H1 (cell line): Measurements from ENCODE around the gene OR2W1. TPM values are rescaled to one million over a fixed set of nuclear protein-coding genes. Genes with fewer than 3 reads are reported as not detected.

Experiments used
- CTCF ChIA-PET: fragments of 300-600 bp; sonication (Branson Sonifier 250); formaldehyde crosslinking; loops from one replicate; lab custom pipeline; 2021; ENCODE audit not compliant: partially characterized antibody; lab: Charles Lee
- POLR2A ChIA-PET: fragments of 300-600 bp; sonication (Branson Sonifier 250); formaldehyde crosslinking; loops from one replicate; lab custom pipeline; 2021; ENCODE audit warnings: inconsistent platforms; ENCODE audit not compliant: partially characterized antibody; lab: Charles Lee
- DNase-seq, 2 experiments: peaks; one replicate each; pipeline versions ENCODE4 v3.0.0 to v3.0.0-alpha.2; 2010 to 2022; ENCODE audit warnings: low spot score in 2 of 2, low read depth in 1 of 2, mixed read lengths in 1 of 2
- FAIRE-seq: peaks from 2 replicates; lab custom pipeline; 2011; peaks lifted over from hg19 to GRCh38; lab: Jason Lieb, UNC
- H2AFZ ChIP-seq: 2 replicates; pipeline ENCODE4 v1.8.1; 2012; ENCODE audit warnings: low read length, inconsistent platforms
- H2AK5ac ChIP-seq: 2 replicates; pipeline ENCODE4 v1.6.1; 2013; ENCODE audit warnings: low read depth, low read length
- H2BK120ac ChIP-seq: replicated peaks from 2 replicates; pipeline ENCODE3; 2013; ENCODE audit warnings: low read depth, low read length, inconsistent platforms
- H2BK12ac ChIP-seq: 2 replicates; pipeline ENCODE4 v1.6.1; 2013; ENCODE audit warnings: low read depth, low read length
- H2BK15ac ChIP-seq: 2 replicates; pipeline ENCODE4 v1.6.1; 2013; ENCODE audit warnings: low read length
- H2BK20ac ChIP-seq: 2 replicates; pipeline ENCODE4 v1.6.1; 2013; ENCODE audit warnings: low read length
- H2BK5ac ChIP-seq: 2 replicates; pipeline ENCODE4 v1.6.1; 2013; ENCODE audit warnings: low read depth, low read length
- H3K14ac ChIP-seq: 2 replicates; pipeline ENCODE4 v1.6.1; 2013; ENCODE audit warnings: inconsistent platforms; ENCODE audit not compliant: insufficient read length
- H3K18ac ChIP-seq: 2 replicates; pipeline ENCODE4 v1.6.1; 2013; ENCODE audit warnings: low read length; ENCODE audit errors: extremely low read depth
- H3K23ac ChIP-seq: 2 replicates; pipeline ENCODE4 v1.6.1; 2013; ENCODE audit warnings: inconsistent platforms; ENCODE audit not compliant: insufficient read length
- H3K23me2 ChIP-seq: 2 replicates; pipeline ENCODE4 v1.6.1; 2013; ENCODE audit warnings: low read depth, low read length
- H3K27ac ChIP-seq: 2 replicates; pipeline ENCODE4 v1.6.1; 2011; ENCODE audit warnings: low read depth, low read length, inconsistent platforms
- H3K27me3 ChIP-seq, 4 experiments: replicated peaks in 1 of 4; 1 replicate in 1 of 4; 2 replicates in 3 of 4; pipeline versions ENCODE4 v1.6.1 to v1.8.1; 2011 to 2013; ENCODE audit warnings: low read length in 3 of 4, mild to moderate bottlenecking in 3 of 4, inconsistent platforms in 2 of 4, mixed read lengths in 2 of 4, moderate library complexity in 1 of 4; ENCODE audit not compliant: control insufficient read depth in 3 of 4, insufficient read depth in 3 of 4; ENCODE audit errors: extremely low read depth in 1 of 4
- H3K36me3 ChIP-seq, 4 experiments: 2 replicates each; pipeline versions ENCODE4 v1.6.1 to v1.8.1; 2011 to 2013; ENCODE audit warnings: mild to moderate bottlenecking in 4 of 4, low read length in 3 of 4, moderate library complexity in 2 of 4, control low read depth in 1 of 4, inconsistent platforms in 1 of 4; ENCODE audit not compliant: insufficient read depth in 4 of 4, control insufficient read depth in 2 of 4
- H3K4ac ChIP-seq: replicated peaks from 2 replicates; pipeline ENCODE3; 2013; ENCODE audit warnings: low read length, low read depth, mixed read lengths, inconsistent platforms; ENCODE audit not compliant: insufficient read length
- H3K4me1 ChIP-seq, 4 experiments: replicated peaks in 1 of 4; 1 replicate in 1 of 4; 2 replicates in 3 of 4; pipeline versions ENCODE4 v1.6.1 to v1.8.1; 2011 to 2013; ENCODE audit warnings: low read length in 3 of 4, inconsistent platforms in 2 of 4, mixed read lengths in 1 of 4; ENCODE audit not compliant: insufficient read depth in 4 of 4, control insufficient read depth in 3 of 4
- H3K4me2 ChIP-seq, 2 experiments: 2 replicates each; pipeline versions ENCODE4 v1.6.1 to v1.8.1; 2011 to 2013; ENCODE audit warnings: low read depth in 2 of 2, low read length in 2 of 2, control low read depth in 1 of 2, inconsistent platforms in 1 of 2, mild to moderate bottlenecking in 1 of 2; ENCODE audit not compliant: insufficient read depth in 1 of 2
- H3K4me3 ChIP-seq, 4 experiments: fragments of 200-600, 300-600 bp in 1 of 4; sonication (generic), shearing (Covaris generic), sonication (Bioruptor Twin) in 1 of 4; 2 replicates each; pipeline versions ENCODE4 v1.5.1 to v1.8.1; 2011 to 2016; ENCODE audit warnings: low read length in 4 of 4, low read depth in 3 of 4, control low read depth in 2 of 4, inconsistent platforms in 2 of 4, mild to moderate bottlenecking in 2 of 4, mixed read lengths in 1 of 4, moderate library complexity in 1 of 4; ENCODE audit not compliant: insufficient read depth in 2 of 4; ENCODE audit errors: extremely low read depth in 1 of 4
- H3K56ac ChIP-seq: replicated peaks from 2 replicates; pipeline ENCODE3; 2013; ENCODE audit warnings: low read depth, mild to moderate bottlenecking, mixed read lengths, low read length, inconsistent platforms; ENCODE audit not compliant: insufficient read length
- H3K79me1 ChIP-seq: 2 replicates; pipeline ENCODE4 v1.6.1; 2013; ENCODE audit warnings: low read depth, low read length, control low read depth
- H3K79me2 ChIP-seq, 2 experiments: 2 replicates each; pipeline versions ENCODE4 v1.6.1 to v1.8.1; 2012 to 2013; ENCODE audit warnings: low read length in 2 of 2, mild to moderate bottlenecking in 2 of 2, inconsistent platforms in 1 of 2; ENCODE audit not compliant: insufficient read depth in 2 of 2, control insufficient read depth in 1 of 2
- H3K9ac ChIP-seq, 4 experiments: replicated peaks in 1 of 4; 1 replicate in 1 of 4; 2 replicates in 3 of 4; pipeline versions ENCODE4 v1.6.1 to v1.8.1; 2011 to 2013; ENCODE audit warnings: low read depth in 3 of 4, low read length in 3 of 4, control low read depth in 2 of 4, mild to moderate bottlenecking in 2 of 4, moderate library complexity in 2 of 4, inconsistent platforms in 1 of 4; ENCODE audit errors: extremely low read depth in 1 of 4
- H3K9me3 ChIP-seq, 2 experiments: 2 replicates each; pipeline versions ENCODE4 v1.6.1 to v1.8.1; 2012 to 2013; ENCODE audit warnings: mild to moderate bottlenecking in 2 of 2, moderate library complexity in 2 of 2, control low read depth in 1 of 2, inconsistent platforms in 1 of 2, low read depth in 1 of 2, low read length in 1 of 2, mixed read lengths in 1 of 2; ENCODE audit not compliant: insufficient read depth in 2 of 2
- H4K20me1 ChIP-seq, 2 experiments: replicated peaks in 1 of 2; 2 replicates each; pipeline versions ENCODE3 to v1.8.1; 2011 to 2013; ENCODE audit warnings: inconsistent platforms in 2 of 2, low read length in 2 of 2, mild to moderate bottlenecking in 1 of 2; ENCODE audit not compliant: insufficient read depth in 2 of 2, control insufficient read depth in 1 of 2
- H4K5ac ChIP-seq: 2 replicates; pipeline ENCODE4 v1.6.1; 2013; ENCODE audit warnings: low read length, low read depth, mixed read lengths, inconsistent platforms; ENCODE audit not compliant: insufficient read length
- H4K8ac ChIP-seq: 2 replicates; pipeline ENCODE4 v1.8.0; 2013; ENCODE audit warnings: mild to moderate bottlenecking, moderate library complexity, low read length, inconsistent platforms; ENCODE audit not compliant: insufficient read depth; ENCODE audit errors: extremely low read depth
- H4K91ac ChIP-seq: replicated peaks from 2 replicates; pipeline ENCODE3; 2013; ENCODE audit warnings: low read length, mixed read lengths, inconsistent platforms; ENCODE audit not compliant: insufficient read length
- ATF2 ChIP-seq: IDR thresholded peaks from 2 replicates; pipeline ENCODE4 v1.6.1; 2012; ENCODE audit warnings: low read length, inconsistent platforms
- CHD2 ChIP-seq: IDR thresholded peaks from 2 replicates; pipeline ENCODE4 v1.6.1; 2012; ENCODE audit warnings: low read length, improper control_type of control experiment
- GABPA ChIP-seq: IDR thresholded peaks from 2 replicates; pipeline ENCODE4 v1.6.1; 2011; ENCODE audit warnings: mild to moderate bottlenecking, low read length, moderate library complexity, borderline replicate concordance; ENCODE audit not compliant: insufficient read depth
- POU5F1 ChIP-seq: IDR thresholded peaks from 2 replicates; pipeline ENCODE4 v1.6.1; 2011; ENCODE audit warnings: low read depth, mild to moderate bottlenecking, low read length, moderate library complexity
- SAP30 ChIP-seq: fragments of 300-600 bp; sonication (generic); IDR thresholded peaks from 2 replicates; pipeline ENCODE4 v1.7.1; 2012; ENCODE audit warnings: low read length, moderate library complexity, mild to moderate bottlenecking, inconsistent platforms; ENCODE audit not compliant: insufficient read depth, insufficient replicate concordance
- SP1 ChIP-seq: IDR thresholded peaks from 2 replicates; pipeline ENCODE4 v1.6.1; 2011; ENCODE audit warnings: low read depth, low read length
- SUZ12 ChIP-seq: fragments of 200-600 bp; sonication (generic); IDR thresholded peaks from 2 replicates; pipeline ENCODE4 v1.6.1; 2012; ENCODE audit warnings: mild to moderate bottlenecking, inconsistent platforms, low read length, moderate library complexity, mixed read lengths
- TAF1 ChIP-seq: IDR thresholded peaks from 2 replicates; pipeline ENCODE4 v1.6.1; 2011; ENCODE audit warnings: mild to moderate bottlenecking, low read depth, low read length
- TEAD4 ChIP-seq: IDR thresholded peaks from 2 replicates; pipeline ENCODE4 v1.6.1; 2012; ENCODE audit warnings: low read depth, low read length, inconsistent platforms, mixed read lengths
- ZNF274 ChIP-seq: IDR thresholded peaks from 2 replicates; pipeline ENCODE4 v1.7.0; 2012; ENCODE audit warnings: low read length, borderline replicate concordance; ENCODE audit errors: extremely low read depth
- WGBS, 2 experiments: shearing (Covaris generic) in 1 of 2; methylation state at CpG; one replicate each; pipeline versions ENCODE4 v1.1.6 to v1.1.7; 2013 to 2015; ENCODE audit warnings: low lambda C conversion rate in 2 of 2, mixed read lengths in 2 of 2, inconsistent platforms in 1 of 2, low coverage in 1 of 2, missing lambda C conversion rate in 1 of 2; ENCODE audit not compliant: insufficient replicate concordance in 2 of 2, insufficient coverage in 1 of 2, insufficient read length in 1 of 2; ENCODE audit errors: extremely low coverage in 1 of 2, missing lambda C conversion rate in 1 of 2; 5-methylcytosine and 5-hydroxymethylcytosine counted together
- polyA plus RNA-seq, 7 experiments: library from polyadenylated mRNA; depleted of rRNA in 3 of 7; stranded (reverse) in 5 of 7; unstranded in 2 of 7; fragments of >200 nt in 5 of 7; fragments of 200-250 nt in 2 of 7; gene quantifications; 1 replicate in 5 of 7; 2 replicates in 1 of 7; 4 replicates in 1 of 7; pipeline versions ENCODE4 v1.2.1 to v1.2.3, GENCODE V29; 2011 to 2013; ENCODE audit warnings: missing spikeins in 2 of 7, mixed read lengths in 2 of 7
- total RNA-seq: library from RNA; stranded (reverse); fragmentation: NEBNext Ultra II Directional; extraction: Animal tissue kit (Norgen Biotek cat#: 25700); gene quantifications from 2 replicates; pipeline ENCODE4 v1.2.1, GENCODE V29; 2021

OR2W1 gene
- total and polyA plus RNA-seq, 2 of the 8 experiments (the other 6 are each of a cell fraction or from before 2014, with no cell fraction given), result not detected

- peaks cover 0 to 2% (median 0%) of the 10 kb centered on the region in 4 experiments; a peak in 1 of 7 replicates for H3K4me1 ChIP-seq
- no peak overlapping the region for H3K4ac ChIP-seq
- H2BK120ac ChIP-seq, result no peak overlapping the region
- no peak overlapping the region for H4K91ac ChIP-seq
- FAIRE-seq, result no peak
- H3K4me2 ChIP-seq, result no peak overlapping the region
- 85% methylated on average over 1 of the region's 1 CpG; no CpG with 5 or more reads in 1 of the 2 experiments for WGBS, 2 experiments
- H3K9ac ChIP-seq, result no peak overlapping the region
- H3K23me2 ChIP-seq, result no peaks in the 10 kb centered on the region; the same call in 1 of the 2 replicates
- no peak overlapping the region for H4K8ac ChIP-seq
- H3K9me3 ChIP-seq, result 0 out of 4 replicates have a peak, but pooled peaks cover 0 to under 1% of the 10 kb centered on the region in 2 experiments
- no peak overlapping the region for H3K23ac ChIP-seq
- no peaks in the 10 kb centered on the region for H3K79me2 ChIP-seq
- no peak overlapping the region for H2AK5ac ChIP-seq
- no peak overlapping the region for H2BK12ac ChIP-seq
- H4K20me1 ChIP-seq, result peaks cover 0 to 2% of the 10 kb centered on the region in 2 experiments
- no peak overlapping the region for H3K27ac ChIP-seq
- no peak for TF ChIP-seq POU5F1
- no peak for TF ChIP-seq ATF2
- TF ChIP-seq GABPA, result no peak
- no peak for TF ChIP-seq SP1
- TF ChIP-seq TAF1, result no peak
- no peak for TF ChIP-seq CHD2
- TF ChIP-seq TEAD4, result no peak
- no peak for TF ChIP-seq SAP30
- no peak for TF ChIP-seq ZNF274
- TF ChIP-seq SUZ12, result no peak
- H4K5ac ChIP-seq, result no peak overlapping the region
- peaks cover 0 to 8% (median 4%) of the 10 kb centered on the region in 4 experiments; a peak in 3 of 7 replicates for H3K27me3 ChIP-seq
- H3K14ac ChIP-seq, result no peak overlapping the region
- no peak overlapping the region for H3K18ac ChIP-seq
- no peak overlapping the region for H2BK15ac ChIP-seq
- H2BK20ac ChIP-seq, result no peak overlapping the region
- no peak overlapping the region for H2BK5ac ChIP-seq
- H2AFZ ChIP-seq, result no peak overlapping the region
- no peaks in the 10 kb centered on the region for H3K79me1 ChIP-seq
- no peak for DNase-seq
- H3K56ac ChIP-seq, result no peak overlapping the region
- ChIA-PET POLR2A (no interaction called here), CTCF (interaction anchor here (0.5 kb wide), 1 partner anchor 278 kb away, joined by 3 read pairs; no protein-coding TSS in a partner anchor)
- H3K4me3 ChIP-seq, result no peak overlapping the region
- H3K36me3 ChIP-seq, result no peaks in the 10 kb centered on the region
Observed at GRCh38 chr6:29009358-29009757, 35.6 kb downstream of the OR2W1 start.
